ENCODE data around the gene TRIM37.

The TRIM37 gene

DNA sequence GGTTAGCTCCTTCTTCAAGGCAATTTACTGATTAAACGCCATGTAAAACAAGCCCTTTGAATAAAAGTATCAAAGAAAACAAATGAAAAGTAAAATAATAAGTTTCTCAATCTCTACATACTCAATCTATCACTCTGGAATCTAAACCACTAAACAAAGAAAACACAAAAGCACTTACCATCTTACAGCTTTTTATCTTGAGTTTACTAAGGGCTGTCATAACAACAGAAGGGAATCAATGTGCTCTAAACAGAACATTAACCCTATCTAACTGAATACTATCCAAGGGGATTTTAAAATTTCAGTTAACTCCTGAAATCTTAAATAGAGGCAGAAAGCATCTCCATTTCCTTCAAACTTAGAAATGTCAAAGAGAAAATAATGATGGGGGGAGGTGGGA is 44.9 kb upstream of the TRIM37 start:
- in situ Hi-C loops (cut with HindIII; ENCODE audit: low sequenced_read_pairs), result no loop called here
- peak; percentile 20 for DNase-seq (ENCODE audit: low read depth, low spot score)
- TF ChIP-seq, protein P1, sequence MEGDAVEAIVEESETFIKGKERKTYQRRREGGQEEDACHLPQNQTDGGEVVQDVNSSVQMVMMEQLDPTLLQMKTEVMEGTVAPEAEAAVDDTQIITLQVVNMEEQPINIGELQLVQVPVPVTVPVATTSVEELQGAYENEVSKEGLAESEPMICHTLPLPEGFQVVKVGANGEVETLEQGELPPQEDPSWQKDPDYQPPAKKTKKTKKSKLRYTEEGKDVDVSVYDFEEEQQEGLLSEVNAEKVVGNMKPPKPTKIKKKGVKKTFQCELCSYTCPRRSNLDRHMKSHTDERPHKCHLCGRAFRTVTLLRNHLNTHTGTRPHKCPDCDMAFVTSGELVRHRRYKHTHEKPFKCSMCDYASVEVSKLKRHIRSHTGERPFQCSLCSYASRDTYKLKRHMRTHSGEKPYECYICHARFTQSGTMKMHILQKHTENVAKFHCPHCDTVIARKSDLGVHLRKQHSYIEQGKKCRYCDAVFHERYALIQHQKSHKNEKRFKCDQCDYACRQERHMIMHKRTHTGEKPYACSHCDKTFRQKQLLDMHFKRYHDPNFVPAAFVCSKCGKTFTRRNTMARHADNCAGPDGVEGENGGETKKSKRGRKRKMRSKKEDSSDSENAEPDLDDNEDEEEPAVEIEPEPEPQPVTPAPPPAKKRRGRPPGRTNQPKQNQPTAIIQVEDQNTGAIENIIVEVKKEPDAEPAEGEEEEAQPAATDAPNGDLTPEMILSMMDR (IDR thresholded peaks at IDR 0.05; ENCODE audit: low read depth, low read length), result no peak
- peak overlapping the region; percentile 9 for H3K4me3 ChIP-seq (ENCODE audit: low read depth, low read length)

DNA sequence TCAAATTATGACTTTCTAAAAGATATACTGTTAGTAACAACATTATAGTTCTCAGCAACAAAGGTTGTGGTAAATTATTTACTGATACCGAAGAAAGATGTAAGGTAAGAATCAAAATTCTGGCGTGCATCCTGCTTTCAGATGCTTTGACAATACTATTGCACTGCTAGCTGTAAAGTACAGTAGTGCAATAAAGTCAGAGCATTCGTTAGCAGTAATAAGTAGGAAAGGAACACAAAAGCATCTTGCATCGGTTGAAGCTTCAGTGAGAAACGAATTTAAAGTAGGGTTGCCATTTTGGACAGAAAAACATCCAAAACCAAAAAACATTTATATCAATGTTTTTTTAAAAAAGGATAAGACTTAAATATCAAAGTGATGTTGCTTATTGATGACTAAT is 44.3 kb upstream of the TRIM37 start:
- peak; percentile 15 for DNase-seq (ENCODE audit: low read depth, low spot score)
- in situ Hi-C loops (cut with HindIII; ENCODE audit: low sequenced_read_pairs), result no loop called here
- TF ChIP-seq, protein P1 (IDR thresholded peaks at IDR 0.05; ENCODE audit: low read depth, low read length), result no peak
- H3K4me3 ChIP-seq (ENCODE audit: low read depth, low read length), result no peak overlapping the region

DNA sequence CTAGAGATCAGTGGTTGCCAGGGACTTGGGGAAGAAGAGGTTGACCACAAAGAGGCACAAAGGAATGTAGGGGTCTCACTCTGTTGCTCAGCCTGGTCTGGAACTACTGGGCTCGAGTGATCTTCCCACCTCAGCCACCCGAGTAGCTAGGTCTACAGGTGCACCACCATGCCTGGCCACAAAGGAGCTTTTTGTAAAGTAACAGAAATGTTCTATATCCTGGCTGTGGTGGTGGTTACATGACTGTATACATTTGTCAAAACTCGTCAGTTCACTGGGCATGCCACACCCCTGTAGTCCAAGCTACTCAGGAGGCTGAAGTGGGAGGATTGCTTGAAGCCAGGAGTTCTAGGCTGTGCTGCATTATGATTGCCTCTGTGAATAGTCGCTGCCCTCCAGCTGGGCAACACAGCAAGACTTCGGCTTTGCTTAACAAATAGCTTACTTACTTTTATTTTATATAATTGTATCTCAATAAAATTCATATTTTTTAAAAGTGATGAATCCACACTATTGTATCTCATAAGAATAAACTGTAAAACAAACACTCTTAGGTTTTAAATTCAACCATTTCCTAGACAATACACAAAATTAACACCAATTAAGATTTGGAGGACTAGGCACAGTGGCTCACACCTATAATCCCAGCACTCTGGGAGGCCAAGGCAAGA is 43.3 kb upstream of the TRIM37 start:
- no peak for DNase-seq (ENCODE audit: low read depth, low spot score)
- TF ChIP-seq, protein P1 (IDR thresholded peaks at IDR 0.05; ENCODE audit: low read depth, low read length), result no peak
- no peak overlapping the region for H3K4me3 ChIP-seq (ENCODE audit: low read depth, low read length)
- in situ Hi-C loops (cut with HindIII; ENCODE audit: low sequenced_read_pairs), result no loop called here

DNA sequence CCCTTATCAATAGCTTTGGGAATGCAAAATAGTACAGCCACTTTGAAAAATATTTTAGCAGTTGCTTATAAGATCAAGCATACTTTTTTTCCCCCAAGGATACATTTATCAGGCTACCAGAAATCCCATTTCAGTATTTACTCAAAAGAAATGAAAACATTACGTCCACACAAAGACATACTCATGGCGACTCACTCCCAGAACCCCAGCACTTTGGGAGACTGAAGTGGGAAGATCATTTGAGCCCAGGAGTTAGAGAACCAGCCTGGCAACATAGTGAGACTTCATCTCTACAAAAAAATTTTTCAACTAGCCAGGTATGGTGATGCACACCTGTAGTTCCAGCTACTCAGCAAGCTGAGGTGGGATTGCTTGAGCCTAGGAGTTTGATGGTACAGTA is 42.4 kb upstream of the TRIM37 start:
- TF ChIP-seq, protein P1 (IDR thresholded peaks at IDR 0.05; ENCODE audit: low read depth, low read length), result no peak
- in situ Hi-C loops (cut with HindIII; ENCODE audit: low sequenced_read_pairs), result no loop called here
- DNase-seq (ENCODE audit: low read depth, low spot score), result peak; percentile 14
- H3K4me3 ChIP-seq (ENCODE audit: low read depth, low read length), result no peak overlapping the region

DNA sequence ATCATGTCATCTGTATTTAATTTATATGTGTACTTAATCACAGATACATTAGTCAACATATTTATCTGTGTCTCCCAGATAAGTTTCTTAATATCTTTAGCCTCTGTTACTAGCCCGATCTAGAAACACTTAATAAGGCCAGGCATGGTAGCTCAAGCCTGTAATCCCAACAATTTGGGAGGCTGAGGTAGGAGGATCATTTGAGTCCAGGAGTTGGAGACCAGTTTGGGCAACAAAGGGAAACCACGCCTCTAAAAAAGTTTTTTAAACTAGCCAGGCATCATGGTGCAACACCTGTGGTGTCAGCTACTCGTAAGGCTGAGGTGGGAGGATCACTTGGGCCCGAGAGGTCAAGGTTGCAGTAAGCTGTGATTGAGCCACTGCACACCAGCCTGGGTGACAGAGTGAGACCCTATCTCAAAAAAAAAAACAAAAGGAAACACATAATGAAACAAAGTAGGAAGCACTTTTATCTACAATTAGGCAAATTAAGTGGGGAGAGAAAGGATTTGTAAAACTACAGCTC is 39.0 kb upstream of the TRIM37 start:
- in situ Hi-C loops (cut with HindIII; ENCODE audit: low sequenced_read_pairs), result no loop called here
- DNase-seq (ENCODE audit: low read depth, low spot score), result no peak
- H3K4me3 ChIP-seq (ENCODE audit: low read depth, low read length), result no peak overlapping the region
- TF ChIP-seq, protein P1 (IDR thresholded peaks at IDR 0.05; ENCODE audit: low read depth, low read length), result no peak

DNA sequence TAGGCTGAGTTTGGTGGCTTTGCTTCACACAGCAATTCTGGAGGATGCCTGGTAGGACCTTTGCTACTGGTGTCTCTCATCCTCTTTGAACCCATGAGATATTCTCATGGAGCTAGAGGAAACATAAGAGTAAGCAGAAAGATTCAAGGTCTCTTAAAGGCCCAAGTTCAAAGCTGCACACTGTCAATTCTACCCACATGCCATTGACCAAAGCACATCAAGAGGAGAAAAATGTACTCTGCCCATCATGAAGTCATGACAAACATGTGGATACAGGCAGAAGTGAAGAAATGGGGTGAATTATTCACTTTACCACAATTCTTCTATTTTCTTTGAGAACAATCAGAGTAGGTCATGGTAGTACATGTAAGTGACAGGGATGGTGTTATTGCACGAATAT is 35.2 kb upstream of the TRIM37 start:
- in situ Hi-C loops (cut with HindIII; ENCODE audit: low sequenced_read_pairs), result no loop called here
- TF ChIP-seq, protein P1 (IDR thresholded peaks at IDR 0.05; ENCODE audit: low read depth, low read length), result no peak
- no peak for DNase-seq (ENCODE audit: low read depth, low spot score)
- H3K4me3 ChIP-seq (ENCODE audit: low read depth, low read length), result no peak overlapping the region
